ENCODE results near the gene LMOD1.
"Not testable (repeated sequence)": the region's sequence is repeated elsewhere in the genome, so short reads cannot be mapped to it uniquely, and the experiment has no call there.

The LMOD1 gene

GRCh38 chr1:201945863-201946223, 505 bp downstream of the LMOD1 start:
- DNase-seq, result no peak

DNA sequence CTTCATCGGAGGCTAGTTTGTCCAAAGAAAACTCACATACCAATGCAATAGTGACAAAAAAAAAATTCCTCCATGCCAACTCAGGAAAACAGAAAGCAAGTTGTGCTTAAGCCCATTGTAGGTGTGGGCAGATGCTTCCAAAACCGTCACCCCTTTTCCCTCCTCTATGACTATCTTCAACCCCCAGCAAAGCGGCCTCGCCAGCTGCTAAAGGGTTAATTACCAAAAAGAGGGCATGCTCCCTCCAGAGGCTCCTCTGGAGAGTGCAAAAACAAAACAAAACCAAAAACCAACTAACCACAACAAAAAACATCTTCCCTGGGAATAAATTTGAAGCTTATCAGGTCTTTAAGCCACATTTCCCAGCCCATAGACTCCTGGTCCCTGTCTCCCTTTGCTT, 1.2 kb downstream of the LMOD1 start:
- DNase-seq, result no peak

DNA sequence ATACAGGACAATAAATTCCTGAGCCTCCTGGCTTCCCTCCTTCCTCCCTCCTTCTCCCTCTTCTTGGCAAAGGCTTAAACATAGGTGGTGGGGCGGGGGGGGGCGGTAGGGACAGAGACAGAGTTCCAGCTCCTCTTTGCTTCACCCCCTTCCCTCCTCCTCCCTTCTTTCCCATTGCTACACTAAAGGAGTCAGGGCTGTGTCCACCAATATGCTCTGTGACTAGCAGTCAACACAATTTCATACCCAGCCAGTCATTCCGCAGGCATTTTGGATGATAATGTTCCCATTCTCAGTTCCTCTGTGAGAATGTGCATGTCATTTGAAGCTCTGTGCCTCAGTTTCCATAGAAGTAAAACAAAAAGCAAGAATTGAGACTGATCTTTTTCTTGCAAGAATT, 1.7 kb downstream of the LMOD1 start:
- no peak for DNase-seq

- DNase-seq, result no peak
These were observed 2.3 kb downstream of the LMOD1 start for GRCh38 chr1:201944002-201944401.

DNA sequence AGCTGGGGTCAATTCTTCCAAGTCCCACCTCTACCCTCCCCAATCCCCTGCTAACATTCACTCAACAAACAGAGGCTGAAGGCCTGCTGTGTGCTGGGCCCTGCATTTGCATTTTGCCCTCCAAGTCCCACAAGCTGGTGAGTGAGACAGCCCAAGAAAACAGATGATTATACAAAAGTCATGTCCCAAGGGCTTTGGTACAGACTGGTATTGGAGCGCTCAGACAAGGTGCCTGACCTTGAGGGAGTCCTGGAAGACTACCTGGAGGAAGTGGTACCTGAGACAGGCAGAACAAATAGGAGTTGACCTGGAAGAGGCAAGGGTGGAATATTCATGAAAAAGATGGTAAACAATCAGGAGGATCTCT, 4.2 kb downstream of the LMOD1 start:
- DNase-seq, result no peak

DNA sequence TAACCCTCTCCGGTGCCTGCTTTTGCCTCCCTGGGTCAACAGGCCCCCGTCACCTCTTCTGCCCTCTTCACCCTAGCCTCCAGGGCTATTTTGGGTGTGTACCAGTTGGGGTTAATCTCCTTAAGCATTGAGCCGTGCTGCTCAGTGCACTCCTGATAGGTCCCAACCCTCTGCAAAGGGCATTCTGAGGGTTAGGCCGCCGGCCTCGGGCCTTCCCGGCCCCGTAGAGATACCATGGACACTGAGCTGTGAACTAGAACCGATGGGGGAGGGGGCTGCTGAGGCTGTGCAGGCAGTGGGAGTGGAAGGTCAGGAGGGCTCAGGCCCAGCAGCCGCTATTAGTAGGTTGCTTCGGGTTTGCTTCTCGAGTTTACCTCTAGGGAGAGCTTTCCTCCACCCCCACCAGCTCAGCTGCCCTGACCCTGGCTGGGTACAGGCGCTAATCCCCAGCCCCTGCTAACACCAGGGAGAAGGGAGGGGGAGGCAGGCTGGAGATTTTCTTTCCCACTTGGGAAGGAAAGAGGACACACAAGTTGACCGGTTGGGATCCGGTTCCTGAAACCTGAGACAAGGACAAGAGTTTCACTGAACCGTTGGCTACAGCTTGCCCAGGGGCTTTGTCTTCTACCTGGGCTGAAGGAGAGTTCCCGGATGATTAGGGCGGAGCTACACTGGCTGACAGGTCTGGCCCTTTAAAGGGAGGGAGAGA, 4.8 kb downstream of the LMOD1 start:
- no peak for DNase-seq

- DNase-seq, result not testable (repeated sequence)
These were observed 6.0 kb downstream of the LMOD1 start for GRCh38 chr1:201940316-201940715.

- no peak for DNase-seq
These were observed 6.8 kb downstream of the LMOD1 start for GRCh38 chr1:201939574-201939973.

GRCh38 chr1:201939148-201939547, 7.2 kb downstream of the LMOD1 start:
- no peak for DNase-seq

- no peak for DNase-seq
These were observed 7.8 kb downstream of the LMOD1 start for GRCh38 chr1:201938440-201939035.

DNA sequence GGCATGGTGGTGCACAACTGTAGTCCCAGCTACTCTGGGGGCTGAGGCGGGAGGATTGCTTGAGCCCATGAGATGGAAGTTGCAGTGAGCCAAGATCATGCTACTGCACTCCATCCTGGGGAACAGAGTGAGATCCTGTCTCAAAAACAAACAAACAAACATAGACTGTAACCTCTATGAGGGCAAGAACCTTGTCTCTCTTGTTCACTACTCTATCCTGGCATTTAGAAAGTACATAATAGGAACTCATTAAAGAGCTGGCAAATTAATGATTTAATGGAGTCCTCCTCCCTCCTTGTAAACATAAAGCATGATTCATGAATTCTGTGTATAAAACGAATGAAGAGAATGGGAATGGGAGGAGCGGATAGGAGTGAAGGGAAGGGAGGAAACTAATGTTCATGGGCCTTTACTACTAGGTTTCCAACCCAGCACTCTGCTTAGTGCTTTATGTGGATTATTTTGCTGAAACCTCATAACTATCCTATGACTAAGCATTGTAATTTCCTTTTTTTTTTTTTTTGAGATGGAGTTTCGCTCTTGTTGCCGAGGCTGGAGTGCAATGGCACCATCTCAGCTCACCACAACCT, 8.6 kb downstream of the LMOD1 start:
- no peak for DNase-seq

GRCh38 chr1:201933840-201934430, 12.4 kb downstream of the LMOD1 start:
- no peak for DNase-seq

DNA sequence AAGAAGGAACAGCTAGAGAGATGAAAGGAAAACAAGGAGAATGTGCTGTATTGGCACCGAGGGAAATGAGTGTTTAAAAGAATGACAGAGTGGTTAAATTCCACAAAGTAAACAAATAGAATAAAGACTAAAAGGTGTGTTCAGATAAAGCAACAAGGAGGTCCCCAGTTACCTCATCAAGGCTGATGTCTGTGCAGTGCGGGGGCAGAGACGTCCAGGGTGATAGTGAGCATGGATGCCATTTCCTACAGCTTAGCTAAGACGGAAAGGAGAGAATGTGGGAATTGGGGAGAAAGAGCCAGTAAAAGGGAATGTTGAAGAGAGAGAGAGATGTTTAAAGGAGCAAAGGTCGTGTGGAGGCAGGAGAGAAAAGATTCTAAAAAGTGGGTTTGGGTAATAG, 15.5 kb downstream of the LMOD1 start:
- no peak for DNase-seq

DNA sequence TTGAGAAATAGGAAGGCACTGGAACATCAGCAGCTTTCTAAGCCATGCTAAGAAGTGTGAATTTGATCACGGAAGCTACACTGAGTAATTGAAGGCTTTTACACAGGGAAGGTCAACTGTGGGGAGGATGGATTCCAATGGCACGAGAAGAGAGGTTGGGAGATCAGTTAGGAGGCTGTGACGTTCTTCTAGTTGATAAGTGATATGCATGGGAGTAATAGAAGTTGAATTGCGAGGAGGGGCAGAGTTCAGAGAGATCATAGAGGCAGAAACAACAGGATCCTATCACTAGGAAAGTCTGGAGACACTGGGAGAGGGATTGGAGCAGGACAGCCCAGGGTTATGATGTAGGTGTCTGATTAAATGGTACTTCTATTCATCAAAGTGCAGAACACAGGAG, 16.2 kb downstream of the LMOD1 start:
- DNase-seq, result no peak

DNA sequence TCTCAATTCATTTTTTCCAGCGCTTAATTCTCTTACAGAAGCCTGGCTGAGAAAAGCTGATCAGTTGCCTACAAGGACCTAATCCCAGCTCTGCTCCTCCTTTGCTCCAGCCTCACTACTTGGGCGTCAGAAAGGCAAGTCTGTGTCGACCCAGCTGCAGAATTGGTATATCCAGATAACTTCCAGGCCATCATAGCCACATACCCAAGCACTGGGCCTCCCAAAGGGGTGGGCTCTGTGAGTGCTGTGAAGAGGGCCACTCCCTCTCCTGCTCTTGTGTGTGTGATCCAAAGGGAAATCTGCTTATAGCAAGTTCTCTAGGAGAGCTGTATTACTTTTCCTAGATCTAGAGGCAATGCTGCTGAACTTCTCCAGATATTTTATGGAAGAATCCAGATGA, 18.1 kb downstream of the LMOD1 start:
- DNase-seq, result no peak

DNA sequence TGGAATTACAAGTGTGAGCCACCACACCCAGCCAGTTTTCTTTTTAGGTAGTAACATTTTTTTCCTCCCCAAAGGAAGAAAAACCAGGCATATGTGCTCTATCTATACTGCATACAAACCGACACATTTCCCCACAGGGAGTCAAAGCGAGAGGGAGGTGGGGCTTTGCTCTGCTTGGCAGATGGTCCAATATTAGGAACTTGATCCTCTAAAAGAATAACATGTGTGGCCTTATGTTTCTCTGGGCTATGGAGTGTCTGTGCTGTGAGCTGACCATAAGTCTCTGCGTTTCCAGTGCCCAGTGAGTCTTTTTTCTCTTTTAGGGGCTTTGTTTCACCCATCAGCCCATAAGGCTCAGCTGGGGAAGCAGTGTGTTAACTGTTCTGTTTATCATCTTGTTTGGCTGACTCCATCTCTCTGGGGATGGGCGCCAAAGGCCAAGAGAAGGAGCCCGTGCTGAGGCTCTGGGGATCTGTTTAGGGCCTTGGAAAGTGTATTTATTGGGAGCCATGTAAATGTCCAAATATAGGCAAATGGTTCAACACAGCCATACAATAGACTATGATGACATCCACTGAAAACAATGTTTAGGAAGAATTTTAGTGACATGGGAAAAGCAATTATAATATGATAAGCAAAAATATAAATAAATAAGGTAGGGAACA, 20.2 kb downstream of the LMOD1 start:
- DNase-seq, result no peak

DNA sequence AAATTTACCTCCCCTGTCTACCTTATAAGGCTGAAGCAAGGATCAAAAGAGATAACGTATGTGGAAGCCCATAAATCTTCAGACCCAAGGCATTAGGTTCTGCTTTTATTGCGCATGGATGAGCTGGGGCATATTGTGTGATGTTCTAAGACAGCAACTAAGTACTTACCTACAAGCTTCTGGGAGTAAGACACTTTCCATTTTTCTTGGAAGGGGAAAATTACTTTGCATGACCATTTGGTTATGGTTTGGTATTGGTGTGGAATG, 21.1 kb downstream of the LMOD1 start:
- DNase-seq, result no peak

DNA sequence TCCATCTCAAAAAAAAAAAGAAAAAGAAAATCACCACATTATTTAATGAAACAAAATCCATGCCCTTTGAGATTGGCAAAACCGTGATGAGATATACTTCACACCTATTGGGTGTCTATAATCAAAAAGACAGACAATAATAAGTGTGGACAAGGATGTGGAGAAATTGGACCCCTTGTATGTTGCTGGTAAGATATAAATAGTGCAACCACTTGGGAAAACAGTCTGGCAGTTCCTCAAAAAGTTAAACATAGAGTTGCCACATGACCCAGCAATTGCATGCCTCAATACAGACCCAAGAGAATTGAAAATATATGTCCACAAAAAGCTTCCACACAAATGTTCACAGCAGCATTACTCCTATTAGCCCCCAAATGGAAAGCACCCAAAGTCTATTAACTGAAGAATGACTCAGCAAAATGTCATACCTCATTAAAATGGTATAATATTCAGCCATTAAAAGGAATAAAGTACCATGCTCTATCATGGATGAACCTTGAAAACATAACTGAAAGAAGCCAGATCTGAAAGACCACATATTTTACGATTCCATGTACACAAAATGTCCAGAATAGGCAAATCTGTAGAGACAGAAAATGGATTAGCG, 24.3 kb downstream of the LMOD1 start:
- DNase-seq, result no peak

DNA sequence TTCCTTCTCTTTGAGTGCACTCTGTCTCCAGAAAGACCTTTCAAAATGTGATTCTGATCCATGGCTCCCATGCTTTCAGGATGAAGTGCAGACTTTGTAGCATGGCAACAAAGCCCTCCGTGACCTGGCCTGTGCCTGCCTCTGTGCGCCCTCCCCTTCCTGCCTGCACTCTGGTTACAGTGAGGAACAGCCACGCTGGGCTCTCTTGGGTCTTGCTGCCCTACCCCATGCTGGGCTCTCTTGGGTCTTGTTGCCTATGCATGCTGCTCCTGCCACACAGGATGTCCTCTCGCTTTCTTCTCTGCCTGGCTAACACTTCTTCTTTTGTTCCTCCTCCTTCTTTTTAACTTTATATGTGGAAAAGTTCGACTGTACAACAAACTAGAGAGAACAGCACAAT, 28.0 kb downstream of the LMOD1 start:
- no peak for DNase-seq

- DNase-seq, result no peak
These were observed 28.9 kb downstream of the LMOD1 start for GRCh38 chr1:201917362-201918033.

GRCh38 chr1:201916649-201917249, 29.6 kb downstream of the LMOD1 start:
- DNase-seq, result no peak

DNA sequence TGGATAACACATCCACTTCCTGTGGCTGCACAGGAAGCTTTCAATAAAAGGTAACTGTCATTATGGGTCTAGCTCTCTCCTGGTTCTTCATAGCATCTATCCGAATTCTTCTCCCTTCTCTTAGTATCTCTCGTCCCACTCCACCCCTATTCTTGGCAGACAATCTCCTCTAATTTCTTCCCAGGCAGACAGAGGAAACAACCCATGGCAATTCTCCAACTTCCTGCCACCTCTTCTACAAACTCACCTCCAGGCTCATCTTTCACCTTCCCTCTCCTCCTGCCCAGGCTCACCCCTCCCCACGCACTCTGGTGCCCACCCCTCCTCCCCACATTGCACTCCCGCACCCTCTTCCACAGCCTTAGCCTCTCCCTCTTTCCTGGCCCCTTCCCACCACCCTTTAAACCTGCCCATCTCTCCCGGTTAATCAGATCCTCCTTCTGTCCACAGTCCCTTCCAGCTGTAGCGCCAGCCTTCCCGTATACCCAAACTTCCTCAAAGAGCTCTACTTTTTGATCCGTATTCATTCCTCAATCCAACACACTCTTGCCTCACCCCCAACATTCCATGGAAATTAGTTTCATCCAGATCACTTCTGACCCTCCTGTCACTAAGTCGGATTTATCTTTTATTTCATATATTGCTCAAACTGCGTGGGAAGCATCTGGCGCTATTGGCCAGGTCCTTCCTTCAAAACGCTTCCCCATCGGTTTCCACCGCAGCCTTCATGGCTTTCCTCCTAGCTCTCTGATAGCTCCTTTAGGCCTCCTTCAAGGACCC, 31.7 kb downstream of the LMOD1 start:
- DNase-seq, result no peak
